ENCODE measurements around the gene SFXN3.

SFXN3 gene

DNA sequence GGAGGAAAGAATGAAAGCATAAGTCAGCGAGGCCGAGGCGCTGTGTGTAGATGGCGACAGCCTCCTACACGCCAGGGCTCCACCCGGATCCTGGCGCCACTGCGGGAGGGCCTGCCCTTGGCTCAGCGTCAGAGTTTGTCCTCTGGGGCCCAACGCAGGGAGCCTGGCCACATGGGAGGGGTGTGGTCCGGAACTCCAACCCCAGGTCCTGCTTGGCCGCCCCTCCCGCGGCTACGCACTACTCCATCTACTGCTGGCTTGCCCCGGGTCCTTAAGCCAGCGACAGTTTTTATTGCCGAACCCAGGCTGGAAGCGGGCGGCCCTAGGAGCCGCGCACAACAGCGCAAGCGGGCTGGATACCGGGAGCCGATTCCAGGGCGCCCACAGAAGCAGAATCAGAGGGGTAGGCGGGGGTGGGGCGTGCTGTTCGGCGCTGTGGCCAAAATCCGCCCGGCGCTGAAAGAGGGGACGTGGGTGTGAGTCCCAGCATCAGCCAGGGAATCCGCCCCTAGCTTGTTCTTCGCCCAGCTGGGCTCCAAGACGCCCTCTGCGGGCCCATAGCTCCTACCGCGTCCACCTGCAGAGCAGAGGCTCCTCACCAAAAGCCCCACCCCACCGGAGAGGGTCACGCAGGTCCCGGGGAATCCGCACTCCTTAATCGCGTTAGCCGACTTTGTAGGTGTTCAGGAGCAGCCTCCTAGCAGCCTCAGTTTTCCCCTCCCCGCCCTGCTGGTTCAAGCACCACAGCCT is 35.3 kb downstream of the SFXN3 start:
- H3F3A ChIP-seq (ENCODE audit: control insufficient read depth, insufficient read depth), result peaks cover 15% of the 10 kb centered on the region
- H4K20me1 ChIP-seq (ENCODE audit: control insufficient read depth, insufficient read depth, low read depth, low read length), result no peaks in the 10 kb centered on the region
- peaks cover 77% of the 10 kb centered on the region for H3K4me1 ChIP-seq (ENCODE audit: control insufficient read depth, low read length)
- peak; percentile 60 for TF ChIP-seq CTCF (IDR thresholded peaks at IDR 0.05; ENCODE audit: low read depth, low read length, poor library complexity, severe bottlenecking)
- no peak for TF ChIP-seq EZH2phosphoT487 (IDR thresholded peaks at IDR 0.05; ENCODE audit: borderline replicate concordance, low read length)
- no peaks in the 10 kb centered on the region for H3K79me2 ChIP-seq (ENCODE audit: control insufficient read depth, low read length)
- H3K4me2 ChIP-seq (ENCODE audit: low read length), result peak overlapping the region; percentile 100
- H3K27me3 ChIP-seq (ENCODE audit: control insufficient read depth, low read length), result peaks cover 30% of the 10 kb centered on the region
- no peaks in the 10 kb centered on the region for H3K9me2 ChIP-seq (replicated peaks; ENCODE audit: control insufficient read depth, low read length)
- H3K4me3 ChIP-seq (ENCODE audit: low read length), result peak overlapping the region; percentile 91
- H3K27ac ChIP-seq (ENCODE audit: low read depth, low read length), result no peak overlapping the region
- H3K36me3 ChIP-seq (ENCODE audit: control insufficient read depth, low read length), result no peaks in the 10 kb centered on the region
- no peaks in the 10 kb centered on the region for H3K9me3 ChIP-seq (ENCODE audit: control insufficient read depth, insufficient read depth, low read length)

DNA sequence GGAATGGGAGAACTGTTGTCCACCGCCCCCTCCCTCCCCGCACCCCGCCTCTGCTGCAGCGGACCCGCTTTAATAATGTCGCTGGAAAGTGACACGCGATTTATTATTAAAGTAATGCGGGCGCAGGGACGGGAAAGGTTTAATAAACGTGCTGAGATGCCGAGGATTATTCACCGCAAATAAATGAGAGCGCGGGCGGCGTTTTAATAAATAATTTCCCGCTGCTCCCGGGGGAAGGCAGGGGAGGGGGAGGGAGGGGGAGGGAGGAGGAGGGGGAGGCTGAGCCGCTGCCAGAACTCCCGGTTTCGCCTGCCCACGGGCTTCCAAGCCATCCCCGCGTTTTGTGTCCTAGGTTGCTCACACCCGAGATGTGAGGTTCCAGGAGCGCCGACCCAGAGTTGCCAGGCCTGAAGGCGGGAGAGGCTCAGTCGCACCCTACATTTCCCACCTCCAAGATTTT is 35.9 kb downstream of the SFXN3 start:
- H3K27ac ChIP-seq (ENCODE audit: low read depth, low read length), result no peak overlapping the region

DNA sequence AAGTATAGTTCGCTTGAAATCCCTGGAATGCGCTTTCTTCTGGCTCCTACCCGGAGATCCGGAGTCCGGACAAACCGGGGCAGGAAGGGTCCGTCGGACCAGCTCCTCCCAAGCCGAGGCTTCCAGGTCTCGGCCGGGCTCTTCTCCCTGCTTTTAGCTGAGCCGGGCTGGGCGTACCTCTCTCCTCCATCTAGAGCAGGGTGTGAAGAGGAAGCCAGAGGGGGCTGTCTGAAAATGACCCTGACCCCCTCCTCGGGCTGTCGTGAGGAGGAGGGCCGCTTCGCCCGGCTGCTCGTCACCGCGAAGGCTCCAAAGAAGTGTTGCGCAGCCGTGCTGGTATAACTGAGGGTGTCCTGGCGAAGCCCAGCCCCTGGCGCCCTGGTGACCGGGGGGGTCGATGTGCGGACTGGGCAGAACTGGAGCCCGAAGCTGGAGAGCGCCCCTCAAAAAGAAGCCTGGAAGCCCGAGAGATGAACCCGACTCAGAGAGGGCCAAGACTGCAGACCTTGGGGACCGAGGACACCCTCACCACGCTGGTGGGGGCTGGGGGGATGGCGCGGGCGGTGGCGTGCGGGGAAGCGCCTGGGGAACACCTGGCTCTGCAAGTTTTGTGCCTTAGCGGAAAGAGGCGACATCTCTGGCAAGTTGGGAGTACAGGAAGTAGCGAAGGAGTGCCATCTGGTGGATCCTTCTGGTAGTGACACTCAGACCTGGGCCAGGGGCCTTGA is 36.5 kb downstream of the SFXN3 start:
- Histone ChIP-seq H3K4me3 (ENCODE audit: low read length) (peak overlapping the region; percentile 91), H3K27ac (ENCODE audit: low read depth, low read length) (no peak overlapping the region), H3K36me3 (ENCODE audit: control insufficient read depth, low read length) (no peaks in the 10 kb centered on the region), H3K4me1 (ENCODE audit: control insufficient read depth, low read length) (peaks cover 77% of the 10 kb centered on the region), H3K9me3 (ENCODE audit: control insufficient read depth, insufficient read depth, low read length) (no peaks in the 10 kb centered on the region), H3K4me2 (ENCODE audit: low read length) (peak overlapping the region; percentile 100), H3K9me2 (replicated peaks; ENCODE audit: control insufficient read depth, low read length) (no peaks in the 10 kb centered on the region), H3K27me3 (ENCODE audit: control insufficient read depth, low read length) (peaks cover 30% of the 10 kb centered on the region), H3K79me2 (ENCODE audit: control insufficient read depth, low read length) (no peaks in the 10 kb centered on the region), H4K20me1 (ENCODE audit: control insufficient read depth, insufficient read depth, low read depth, low read length) (no peaks in the 10 kb centered on the region), H3F3A (ENCODE audit: control insufficient read depth, insufficient read depth) (peaks cover 20% of the 10 kb centered on the region)
- no peak; the same call in 1 of the 2 replicates for TF ChIP-seq EZH2phosphoT487 (IDR thresholded peaks at IDR 0.05; ENCODE audit: borderline replicate concordance, low read length)
- TF ChIP-seq CTCF (IDR thresholded peaks at IDR 0.05; ENCODE audit: low read depth, low read length, poor library complexity, severe bottlenecking), result peak; percentile 74

More for the DNA sequence above, 35.9 kb downstream of the SFXN3 start:
- no peaks in the 10 kb centered on the region for H3K9me3 ChIP-seq (ENCODE audit: control insufficient read depth, insufficient read depth, low read length)
- peaks cover 30% of the 10 kb centered on the region for H3K27me3 ChIP-seq (ENCODE audit: control insufficient read depth, low read length)
- no peaks in the 10 kb centered on the region for H4K20me1 ChIP-seq (ENCODE audit: control insufficient read depth, insufficient read depth, low read depth, low read length)
- peak overlapping the region; percentile 91 for H3K4me3 ChIP-seq (ENCODE audit: low read length)
- H3K36me3 ChIP-seq (ENCODE audit: control insufficient read depth, low read length), result no peaks in the 10 kb centered on the region
- no peaks in the 10 kb centered on the region for H3K9me2 ChIP-seq (replicated peaks; ENCODE audit: control insufficient read depth, low read length)
- peaks cover 20% of the 10 kb centered on the region for H3F3A ChIP-seq (ENCODE audit: control insufficient read depth, insufficient read depth)
- peak overlapping the region; percentile 100 for H3K4me2 ChIP-seq (ENCODE audit: low read length)
- H3K4me1 ChIP-seq (ENCODE audit: control insufficient read depth, low read length), result peaks cover 77% of the 10 kb centered on the region
- TF ChIP-seq CTCF (IDR thresholded peaks at IDR 0.05; ENCODE audit: low read depth, low read length, poor library complexity, severe bottlenecking), result no peak
- no peak for TF ChIP-seq EZH2phosphoT487 (IDR thresholded peaks at IDR 0.05; ENCODE audit: borderline replicate concordance, low read length)
- no peaks in the 10 kb centered on the region for H3K79me2 ChIP-seq (ENCODE audit: control insufficient read depth, low read length)

All from DOHH2 (cell line).